NCI-H2227 (cell line): ENCODE results near the gene NUCKS1.

ENCODE experiments used
- DNase-seq: peaks from one replicate; lab custom pipeline; 2025; ENCODE audit not compliant: unreplicated experiment; lab: John Stamatoyannopoulos, UW

NUCKS1 gene, protein sequence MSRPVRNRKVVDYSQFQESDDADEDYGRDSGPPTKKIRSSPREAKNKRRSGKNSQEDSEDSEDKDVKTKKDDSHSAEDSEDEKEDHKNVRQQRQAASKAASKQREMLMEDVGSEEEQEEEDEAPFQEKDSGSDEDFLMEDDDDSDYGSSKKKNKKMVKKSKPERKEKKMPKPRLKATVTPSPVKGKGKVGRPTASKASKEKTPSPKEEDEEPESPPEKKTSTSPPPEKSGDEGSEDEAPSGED

DNA sequence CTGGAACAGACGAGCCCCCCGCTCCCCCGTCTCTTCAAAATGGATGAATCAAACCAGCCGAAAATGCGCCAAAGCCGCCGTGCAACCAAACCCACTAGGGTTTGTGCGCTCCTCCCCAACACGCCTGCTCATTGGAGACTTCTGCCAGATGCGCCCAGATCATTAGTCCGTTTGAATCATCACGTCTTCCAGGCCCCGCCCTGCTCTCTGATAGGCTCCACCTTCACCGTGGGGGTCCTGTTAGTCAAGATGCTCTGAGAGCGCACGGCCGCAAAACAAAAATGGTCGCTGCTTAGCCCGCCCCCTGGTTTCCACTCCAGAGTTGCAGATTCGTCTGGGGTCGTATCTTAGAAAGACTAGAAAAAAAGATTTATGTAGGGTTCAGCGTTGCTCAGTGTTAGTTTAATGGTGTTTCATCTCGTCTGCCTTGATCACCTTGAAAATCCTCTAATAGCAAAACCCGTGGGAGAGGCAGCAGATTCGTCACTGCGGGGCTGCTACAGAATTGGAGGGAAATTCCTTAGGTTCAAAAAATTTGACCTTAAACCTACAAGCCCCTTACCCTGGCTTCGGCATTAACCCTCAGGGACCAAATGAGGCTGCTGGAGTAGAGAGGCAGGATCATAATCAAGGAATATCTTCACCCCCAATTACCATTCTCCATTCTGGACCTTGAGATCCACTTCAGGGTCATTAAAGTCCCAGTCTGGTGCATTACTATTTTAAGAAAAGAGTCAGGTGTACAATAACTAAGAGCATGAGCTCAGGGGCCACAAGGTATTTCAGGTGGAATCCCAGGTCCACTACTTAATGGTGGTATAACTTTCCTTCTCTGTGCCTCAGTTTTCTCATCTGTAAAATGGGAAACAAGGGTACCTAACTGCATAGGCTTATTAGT, at the start of gene NUCKS1:
TSS of gene NUCKS1 (minus strand) at position 45 of the 898 bp plus-strand sequence. CDS start 209 bp downstream, outside the sequence.
- DNase-seq = peak; percentile 99

DNA sequence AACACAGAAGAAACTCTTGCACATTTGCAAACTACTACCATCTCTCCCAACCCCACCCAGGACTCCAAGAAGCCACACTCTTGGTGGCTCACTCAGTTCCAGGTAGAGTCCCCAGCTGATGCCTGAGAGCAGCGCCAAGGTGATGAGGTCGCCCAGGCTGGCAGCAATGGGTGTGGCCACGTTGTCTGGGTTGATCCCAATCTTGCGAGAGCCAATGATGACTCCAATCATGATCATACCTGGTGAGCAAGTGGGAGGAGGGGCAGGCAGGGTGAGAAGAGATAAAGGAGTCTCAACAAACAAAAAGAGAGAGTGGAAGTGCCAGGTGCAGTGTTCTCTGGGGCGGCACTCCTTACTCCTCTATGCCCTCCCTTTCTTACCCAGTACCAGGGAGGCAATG, 48.6 kb upstream of the NUCKS1 start:
- no peak for DNase-seq

DNA sequence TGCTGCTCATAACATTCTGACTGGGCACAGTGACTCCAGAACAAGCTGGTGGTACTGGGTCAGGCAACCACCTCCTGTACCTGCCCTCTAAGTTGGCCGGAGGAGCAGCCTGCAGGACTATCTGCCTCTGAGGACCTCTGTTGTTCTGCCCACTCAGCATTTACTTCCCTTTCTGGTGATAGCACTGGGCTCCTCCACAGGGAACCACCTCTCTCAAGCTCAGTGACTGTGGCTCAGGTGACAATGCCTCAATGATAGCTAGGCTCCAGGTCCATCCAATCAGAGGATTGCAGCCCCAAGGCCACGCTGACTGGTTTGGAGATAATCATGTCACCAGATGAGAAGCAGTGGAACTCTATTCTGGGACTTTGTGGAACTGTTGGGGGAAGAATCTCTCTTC, 47.2 kb upstream of the NUCKS1 start:
- DNase-seq = no peak

DNA sequence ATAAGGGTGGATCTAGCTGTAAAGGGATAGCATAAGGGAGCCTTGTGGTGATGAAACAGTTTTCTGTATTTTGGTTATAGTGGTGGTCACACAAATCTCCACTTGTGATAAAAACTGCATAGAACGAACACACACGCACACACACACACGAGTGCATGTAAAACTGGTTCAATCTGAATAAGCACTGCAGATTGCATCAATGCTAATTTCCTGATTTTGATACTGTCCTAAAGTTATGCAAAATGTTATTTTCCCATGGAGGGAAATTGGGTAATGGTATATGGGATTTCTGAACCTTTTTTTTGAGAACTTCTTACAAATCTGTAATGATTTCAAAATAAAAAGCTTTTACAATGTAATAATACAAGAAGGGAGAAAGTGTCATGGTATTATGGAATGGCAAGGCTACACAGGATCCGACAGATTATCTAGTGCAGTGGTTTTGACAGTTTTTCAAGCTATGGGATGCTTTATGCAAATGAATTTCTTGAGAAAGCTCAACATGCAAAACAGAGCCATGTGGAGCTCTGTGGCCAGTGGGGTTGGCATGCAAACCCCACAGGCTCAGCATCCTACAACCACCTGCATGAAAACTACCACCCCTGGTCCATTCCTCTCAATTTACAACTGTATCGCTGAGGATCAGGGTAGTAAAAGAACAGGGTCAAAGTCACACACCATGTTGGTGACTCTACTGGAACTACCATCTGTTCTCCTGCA, 44.2 kb upstream of the NUCKS1 start:
- DNase-seq = no peak

DNA sequence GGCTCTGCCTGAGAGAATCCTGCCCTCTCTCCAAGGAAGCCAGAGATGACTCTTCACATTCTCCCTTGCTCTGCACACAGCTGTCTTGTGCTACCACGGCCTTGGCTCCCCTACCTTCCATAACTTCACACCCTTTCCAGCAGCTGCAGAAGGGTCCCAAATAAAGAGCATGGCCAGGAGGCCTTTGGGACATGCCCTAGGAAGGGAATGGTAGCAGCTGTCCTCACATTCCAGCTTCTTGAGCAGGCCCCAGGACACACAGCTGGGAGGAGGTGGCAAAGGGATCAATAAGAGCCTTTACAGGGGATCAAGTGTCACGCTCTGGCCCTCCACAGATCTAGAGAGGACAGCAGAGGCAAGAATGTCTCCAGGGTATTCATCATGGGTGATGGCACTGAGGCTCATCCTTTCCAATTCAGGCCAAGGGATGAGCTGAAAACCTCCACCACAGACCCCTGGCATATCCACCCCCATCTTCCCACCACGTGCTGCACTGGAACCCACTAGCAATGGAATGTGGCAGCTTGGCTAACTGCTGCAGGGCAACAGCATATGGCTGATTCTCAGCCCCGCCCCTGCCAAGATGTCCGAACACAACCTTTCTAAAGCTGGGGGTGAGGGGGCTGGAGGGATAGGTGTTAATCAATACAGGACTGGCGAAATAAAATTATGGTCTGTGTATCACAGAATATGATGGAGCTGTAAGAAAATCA, 43.1 kb upstream of the NUCKS1 start:
- DNase-seq = no peak

DNA sequence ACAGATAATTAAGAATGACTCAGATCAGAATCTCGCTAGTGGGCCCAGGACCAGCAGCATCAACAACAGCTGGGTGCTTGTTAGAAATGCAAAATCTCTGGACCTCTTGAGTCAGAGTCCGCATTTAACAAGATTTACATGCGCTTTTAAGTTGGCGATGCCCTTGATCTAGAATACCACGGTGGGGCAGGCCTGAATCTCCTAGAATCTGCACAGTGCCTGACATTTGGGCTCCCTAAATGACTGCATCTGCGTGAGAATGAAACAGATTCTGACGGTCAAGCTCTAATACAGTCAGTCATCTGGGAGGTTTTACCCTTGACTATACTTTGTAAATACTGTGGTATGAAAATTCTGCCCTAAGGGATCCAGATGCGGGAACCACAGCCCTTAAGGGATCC, 42.5 kb upstream of the NUCKS1 start:
- no peak for DNase-seq

DNA sequence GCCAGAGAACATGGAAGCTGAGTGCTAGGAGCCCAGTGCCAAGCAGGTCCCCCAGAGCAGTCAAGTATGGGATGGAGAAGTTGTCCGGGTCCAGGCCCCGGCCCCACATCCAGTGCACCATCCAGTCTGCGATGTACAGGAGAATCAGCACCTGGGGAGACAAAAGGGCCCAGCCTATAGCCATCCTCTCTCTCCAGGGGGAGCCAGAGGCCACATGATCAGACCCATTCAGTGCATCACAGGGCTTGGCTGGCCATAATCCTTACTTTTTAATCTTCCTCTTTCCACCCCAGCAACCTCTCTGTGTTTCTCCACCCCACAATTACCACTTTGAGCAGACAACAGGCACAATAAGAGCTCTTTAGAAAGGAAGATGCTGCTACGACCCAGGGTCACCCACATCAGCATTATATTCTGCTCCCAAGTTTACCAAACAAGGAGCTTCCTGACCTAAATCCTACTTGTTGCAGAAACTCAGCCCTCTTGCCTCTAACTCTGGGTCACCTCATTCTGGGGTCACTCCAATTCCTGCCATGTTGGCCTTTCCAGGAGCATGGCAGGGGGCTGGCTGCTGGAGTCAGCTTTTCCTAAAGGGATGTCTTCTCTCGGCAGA, 41.7 kb upstream of the NUCKS1 start:
- DNase-seq = peak; percentile 70

DNA sequence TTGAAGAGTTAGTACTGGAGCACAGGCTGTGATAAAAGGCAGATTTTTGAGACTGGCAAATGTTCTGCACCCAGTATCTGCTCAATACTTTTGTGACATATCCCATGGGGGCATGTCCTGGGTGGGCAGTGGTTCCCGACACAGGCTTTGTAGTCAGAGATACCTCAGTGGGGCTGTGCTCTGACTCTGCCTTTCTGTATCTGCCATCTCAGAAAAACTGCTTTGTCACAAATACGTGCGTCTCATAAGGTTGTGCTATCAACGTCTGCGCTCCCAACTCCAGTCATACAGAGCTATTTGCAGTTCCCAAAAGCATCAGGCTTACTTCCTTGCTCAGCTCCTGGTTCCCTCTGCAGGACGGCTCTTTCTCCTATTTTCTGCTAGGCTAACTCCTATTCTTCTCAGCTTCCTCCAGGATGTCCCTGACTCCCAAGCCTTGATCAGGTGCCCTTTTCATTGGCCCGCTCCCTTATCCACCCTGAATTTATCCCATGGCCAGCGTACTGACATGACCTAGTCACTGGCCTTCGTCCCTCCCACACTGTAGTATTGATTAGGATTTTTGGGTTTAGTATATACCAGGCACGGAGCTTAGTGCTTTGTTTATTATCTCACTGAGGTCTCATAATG, 37.4 kb upstream of the NUCKS1 start:
- DNase-seq = no peak

DNA sequence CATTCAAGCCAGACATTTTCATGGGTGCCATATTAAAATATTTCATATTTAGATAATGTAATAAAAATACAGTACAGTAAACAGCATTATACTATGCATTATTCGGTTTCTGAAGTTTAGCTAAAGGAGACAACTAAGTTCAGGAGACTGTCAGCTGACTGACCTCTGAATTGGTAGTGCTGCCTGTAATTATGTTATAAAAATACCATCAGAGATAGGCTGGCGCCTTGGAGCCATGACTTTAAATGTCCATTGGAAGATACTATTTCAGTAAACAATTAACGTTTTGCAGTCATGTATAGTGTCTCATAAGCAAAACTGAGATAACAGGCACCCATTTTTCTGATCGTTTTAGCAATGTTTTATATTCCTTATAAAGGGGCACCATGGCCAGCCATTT, 36.6 kb upstream of the NUCKS1 start:
- no peak for DNase-seq

DNA sequence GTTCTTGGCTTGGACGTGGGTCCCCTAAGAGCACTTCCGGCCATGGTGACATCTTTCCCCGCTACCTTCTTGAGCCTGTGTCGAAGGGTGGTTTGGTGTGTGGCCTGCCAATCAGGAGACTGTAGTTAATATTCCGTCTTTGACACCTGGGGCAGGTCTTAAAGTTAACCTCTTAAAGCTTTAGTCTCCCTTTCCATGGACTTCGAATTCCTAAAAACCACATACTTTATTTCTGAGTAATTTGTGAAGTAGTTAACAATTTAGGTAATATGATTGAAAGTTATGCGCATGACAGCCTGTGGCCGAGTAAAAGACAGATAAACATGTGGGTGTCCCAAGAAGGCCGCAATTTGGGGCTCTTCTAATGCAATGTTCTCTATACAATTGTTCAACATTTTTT, 35.5 kb upstream of the NUCKS1 start:
- DNase-seq = no peak

DNA sequence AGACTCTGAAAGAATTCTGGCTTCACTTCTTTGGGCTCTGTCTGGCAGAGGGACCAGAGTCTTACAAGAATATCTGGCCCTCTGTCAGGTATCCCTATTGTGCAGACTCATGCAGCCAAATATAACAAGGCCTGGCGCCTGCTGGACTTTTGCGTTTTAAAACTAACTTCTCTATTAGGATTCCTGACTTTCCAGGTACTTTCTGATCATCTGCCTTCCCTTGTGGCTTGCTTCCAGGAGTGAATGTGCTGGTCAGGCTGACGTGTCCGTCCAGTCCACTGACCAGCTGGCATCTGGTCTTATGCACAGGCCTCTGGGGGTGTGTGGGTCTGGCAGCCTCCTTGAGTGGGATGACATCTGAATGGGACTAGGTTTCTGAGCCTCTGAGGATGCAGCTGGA, 33.9 kb upstream of the NUCKS1 start:
- no peak for DNase-seq

DNA sequence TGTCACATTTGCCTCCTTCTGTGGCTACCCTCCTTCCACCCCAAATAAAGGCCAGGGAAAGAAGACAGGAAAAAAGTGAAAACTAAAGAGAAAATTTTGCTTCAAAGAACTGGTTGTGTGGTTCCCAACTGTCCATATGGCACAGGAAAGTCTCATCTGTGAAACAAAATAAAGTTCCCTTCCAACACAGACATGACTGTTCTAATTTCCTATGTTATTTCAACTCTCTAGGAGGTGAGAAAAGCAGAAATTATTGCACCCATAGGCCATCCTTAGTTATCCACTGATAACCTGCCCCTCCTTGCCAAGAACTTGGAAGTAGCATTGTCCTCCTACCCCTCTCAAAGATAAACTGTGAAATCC, 33.4 kb upstream of the NUCKS1 start:
- no peak for DNase-seq

DNA sequence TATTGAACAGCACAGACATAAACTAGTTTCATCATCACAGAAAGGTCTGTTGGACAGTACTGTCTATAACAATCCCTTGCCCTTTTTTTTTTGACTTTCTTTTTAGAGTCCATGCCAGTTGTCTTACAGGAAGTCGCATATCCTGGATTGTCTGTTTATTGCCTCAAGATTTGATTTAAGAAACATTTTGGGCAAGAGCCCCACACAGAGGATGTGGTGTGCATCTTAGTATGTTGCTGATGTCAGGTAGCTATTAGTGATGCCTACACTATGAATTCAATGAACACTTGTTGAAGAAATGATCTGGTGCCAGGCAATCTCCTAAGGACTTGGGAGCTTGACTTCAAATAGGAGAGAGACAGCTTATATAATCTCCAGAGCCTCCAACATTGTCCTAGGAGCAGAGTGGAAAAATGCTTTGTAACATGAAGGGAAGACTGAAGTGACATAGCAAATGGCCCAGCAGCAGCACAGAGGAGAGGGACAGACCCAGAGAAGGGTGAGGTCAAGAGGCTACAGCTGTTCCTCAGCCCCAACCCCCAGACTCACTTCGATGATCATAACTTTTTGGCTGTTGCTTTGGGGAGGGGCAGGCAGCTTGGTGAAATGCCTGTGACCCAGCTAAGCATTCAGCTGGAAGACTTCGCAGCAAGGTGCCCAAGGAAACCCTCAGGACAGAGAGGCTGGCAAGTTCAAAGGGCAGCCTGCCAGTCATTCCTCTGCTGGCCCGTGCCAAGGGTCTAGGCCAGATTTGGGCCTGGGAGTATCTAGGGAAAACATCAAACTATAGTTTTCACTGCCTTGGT, 32.8 kb upstream of the NUCKS1 start:
- no peak for DNase-seq

DNA sequence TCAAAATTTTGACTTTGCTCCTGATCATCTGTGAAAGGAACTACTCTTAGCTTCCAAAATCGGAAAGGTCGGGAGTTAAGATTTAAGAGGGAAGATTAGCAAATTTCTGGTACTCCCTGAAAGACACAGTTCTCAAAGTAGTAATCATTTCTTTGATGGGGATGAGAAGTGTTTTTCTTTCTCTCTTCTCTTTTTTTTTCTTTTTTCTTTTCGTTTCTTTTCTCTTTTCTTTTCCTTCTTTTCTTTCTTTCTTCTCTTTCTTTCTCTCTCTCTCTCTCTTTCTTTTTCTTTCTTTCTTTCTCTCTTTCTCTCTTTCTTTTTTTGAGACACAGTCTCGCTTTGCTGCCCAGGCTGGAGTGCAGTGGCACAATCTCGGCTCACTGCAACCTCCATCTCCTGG, 30.4 kb upstream of the NUCKS1 start:
- DNase-seq = no peak

DNA sequence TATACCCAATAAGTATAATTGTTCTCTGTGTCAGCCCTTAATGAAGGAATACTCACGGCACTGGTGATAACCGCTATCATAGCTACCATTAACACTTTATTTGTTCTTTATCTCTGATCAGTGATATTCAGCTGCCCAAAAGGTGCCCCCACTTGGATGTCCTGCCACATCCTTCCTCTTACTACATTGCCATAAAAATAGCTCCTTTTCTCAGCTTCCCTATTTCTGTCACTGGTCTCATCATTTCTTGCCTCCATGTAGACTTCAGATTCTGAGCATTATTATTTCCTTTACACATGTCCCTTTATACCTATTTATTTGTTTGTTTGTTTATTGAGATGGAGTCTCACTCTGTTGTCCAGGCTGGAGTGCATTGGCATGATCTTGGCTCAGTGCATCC, 28.0 kb upstream of the NUCKS1 start:
- no peak for DNase-seq

DNA sequence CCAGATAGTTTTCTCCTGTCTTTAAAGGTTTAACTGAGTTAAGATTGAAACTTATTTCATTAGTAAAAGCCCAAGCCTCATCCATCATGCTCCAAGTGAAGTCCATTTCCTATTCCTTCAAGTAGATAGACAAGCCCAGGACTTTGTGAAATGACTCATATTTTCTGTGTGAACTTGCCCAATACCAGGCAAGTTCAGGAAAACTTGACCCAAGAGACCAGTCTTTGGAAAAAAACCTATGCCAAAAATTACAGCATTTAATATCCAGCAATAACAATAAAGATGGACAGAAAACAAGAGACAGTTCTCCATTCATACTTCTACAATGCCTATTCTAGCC, 25.7 kb upstream of the NUCKS1 start:
- DNase-seq = no peak

DNA sequence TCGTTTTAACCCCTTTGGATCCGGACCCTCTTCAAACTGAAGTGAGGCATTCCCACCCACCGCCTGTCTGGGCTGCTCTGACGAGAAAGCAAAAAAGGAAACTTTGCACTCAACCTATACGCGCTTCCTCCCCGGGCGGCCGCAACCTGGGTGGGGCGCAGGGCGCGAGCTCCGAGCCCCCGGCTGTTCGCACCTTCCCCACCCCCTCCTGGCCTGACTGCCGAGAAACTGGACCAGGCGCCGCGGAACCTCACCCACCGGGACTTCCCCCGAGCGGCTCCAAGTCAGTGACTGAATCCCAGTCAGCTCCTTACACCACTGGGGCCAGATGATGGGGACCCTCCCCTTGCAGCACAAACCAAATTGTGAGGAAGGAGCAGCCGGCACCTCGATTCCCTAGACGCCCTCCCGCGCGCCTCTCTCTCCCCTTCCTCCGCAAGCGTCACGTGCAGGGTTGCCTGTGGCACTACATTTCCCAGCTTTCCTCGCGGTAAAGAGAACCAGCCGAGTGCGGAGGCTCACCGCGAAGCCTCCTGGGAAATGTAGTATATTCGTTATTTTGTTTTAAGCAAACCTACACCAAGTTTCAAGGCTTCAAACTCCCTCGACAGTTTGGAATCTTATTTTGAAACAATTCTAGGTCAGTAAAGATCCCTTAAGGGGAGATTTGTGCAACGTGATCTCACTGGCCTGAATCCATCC, 25.2 kb upstream of the NUCKS1 start, which contains the start of gene RAB29:
TSS of gene RAB29 (minus strand) at position 468 of the 702 bp plus-strand sequence. CDS start 526 bp downstream, outside the sequence.
- peak; percentile 84 for DNase-seq

DNA sequence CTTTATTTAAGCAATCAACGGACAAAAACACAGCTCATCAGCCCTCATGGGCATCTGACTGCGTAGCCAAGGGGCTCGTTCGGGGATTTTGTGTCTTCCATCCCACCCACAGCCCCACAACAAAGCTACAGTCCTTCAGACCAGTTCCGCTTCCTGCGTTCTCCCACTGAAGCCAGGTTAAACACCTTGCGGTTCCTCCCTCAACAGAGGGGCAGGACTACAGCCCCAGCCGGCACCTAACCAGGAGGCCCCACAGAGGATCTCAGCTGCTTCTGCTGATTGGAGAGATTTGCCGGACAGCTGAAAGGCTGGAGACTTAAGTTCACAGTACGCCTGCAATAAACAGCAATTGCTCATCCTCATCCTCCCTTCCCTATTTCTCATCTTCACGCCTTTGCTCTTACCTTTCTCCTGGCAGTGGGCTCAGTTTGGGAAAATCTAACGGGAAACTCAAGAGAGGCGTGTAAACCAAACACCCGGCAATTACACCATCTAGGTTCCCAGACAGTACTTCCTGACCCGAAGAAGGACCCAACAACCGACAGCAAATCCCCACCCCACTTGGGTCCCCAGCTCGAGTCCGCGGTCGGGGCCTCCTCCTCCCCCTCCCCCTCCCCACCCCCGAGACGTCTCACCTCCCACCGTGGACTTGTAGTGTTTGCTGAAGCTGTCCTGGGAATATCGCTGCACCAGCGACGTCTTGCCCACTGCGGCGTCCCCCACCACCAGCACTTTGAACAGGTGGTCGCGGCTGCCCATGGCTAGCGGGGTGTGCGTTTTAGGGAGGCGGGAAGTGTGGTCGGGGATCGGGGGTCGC, 24.4 kb upstream of the NUCKS1 start:
- peak; percentile 15 for DNase-seq
